HepG2 (cell line): ENCODE measurements around the gene SFXN5. TPM values are rescaled to one million over a fixed set of nuclear protein-coding genes. Genes with fewer than 3 reads are reported as not detected.

ENCODE experiments used
- ESRRA ChIP-seq: sonication (generic); formaldehyde crosslinking; IDR thresholded peaks from 2 replicates; pipeline ENCODE4 v1.5.1; 2020; ENCODE audit warnings: mild to moderate bottlenecking, low read depth, missing genetic modification reagents
- NFYB ChIP-seq: sonication (generic); formaldehyde crosslinking; IDR thresholded peaks from 2 replicates; pipeline ENCODE4 v1.4.0; 2020; ENCODE audit warnings: missing genetic modification reagents
- SP140L ChIP-seq: sonication (generic); formaldehyde crosslinking; IDR thresholded peaks from 2 replicates; pipeline ENCODE4 v1.4.0; 2020; ENCODE audit warnings: missing genetic modification reagents, borderline replicate concordance
- SRSF1 ChIP-seq: fragments of 200-400 bp; formaldehyde crosslinking; optimal IDR thresholded peaks from 2 replicates; pipeline ENCODE3; 2017; ENCODE audit warnings: mild to moderate bottlenecking, low read depth, low read length, moderate library complexity
- ZNF124 ChIP-seq: sonication (generic); formaldehyde crosslinking; IDR thresholded peaks from 2 replicates; pipeline ENCODE4 v1.4.0; 2020; ENCODE audit warnings: missing genetic modification reagents
- ZNF251 ChIP-seq: sonication (generic); formaldehyde crosslinking; IDR thresholded peaks from 2 replicates; pipeline ENCODE4 v1.9.0; 2021; ENCODE audit warnings: mild to moderate bottlenecking, missing genetic modification reagents
- ZNF282 ChIP-seq: fragments of 450-650 bp; IDR thresholded peaks from 2 replicates; pipeline ENCODE4 v1.6.1; 2018; ENCODE audit not compliant: partially characterized antibody
- ZNF501 ChIP-seq: sonication (generic); formaldehyde crosslinking; IDR thresholded peaks from 2 replicates; pipeline ENCODE4 v1.5.1; 2020; ENCODE audit warnings: mild to moderate bottlenecking, moderate library complexity, missing genetic modification reagents
- ZNF530 ChIP-seq: sonication (generic); formaldehyde crosslinking; IDR thresholded peaks from 2 replicates; pipeline ENCODE4 v1.5.0; 2020; ENCODE audit warnings: low read depth, mild to moderate bottlenecking, missing genetic modification reagents
- ZNF713 ChIP-seq: sonication (generic); formaldehyde crosslinking; IDR thresholded peaks from 2 replicates; pipeline ENCODE4 v1.4.0; 2020; ENCODE audit warnings: mild to moderate bottlenecking, missing genetic modification reagents
- ZNF891 ChIP-seq: sonication (generic); formaldehyde crosslinking; IDR thresholded peaks from 2 replicates; pipeline ENCODE4 v1.5.0; 2020; ENCODE audit warnings: mild to moderate bottlenecking, missing genetic modification reagents
- ZSCAN21 ChIP-seq: sonication (generic); formaldehyde crosslinking; IDR thresholded peaks from 2 replicates; pipeline ENCODE4 v1.8.0; 2022; ENCODE audit warnings: mild to moderate bottlenecking, missing genetic modification reagents, moderate library complexity, borderline replicate concordance
- polyA plus RNA-seq, 8 experiments: library from polyadenylated mRNA; depleted of rRNA in 3 of 8; stranded (reverse) in 7 of 8; unstranded in 1 of 8; fragments of >200 nt; fragmentation: Illumina TruSeq in 4 of 8; extraction: Trizol in 4 of 8; gene quantifications; 2 replicates each; pipeline versions ENCODE4 v1.2.1 to v1.2.3, GENCODE V29; 2011 to 2016; ENCODE audit warnings: low read depth in 4 of 8, missing spikeins in 1 of 8, mixed read lengths in 1 of 8; ENCODE audit not compliant: insufficient read depth in 1 of 8
- total RNA-seq, 5 experiments: library from RNA; depleted of rRNA; stranded (reverse); fragments of >200 nt; fragmentation: Illumina TruSeq; extraction: Trizol; gene quantifications; 2 replicates each; pipeline ENCODE4 v1.2.3, GENCODE V29; 2016; ENCODE audit warnings: low read depth in 1 of 5
- TF ChIP-seq, protein P1 (sequence below): sonication (generic); formaldehyde crosslinking; IDR thresholded peaks from 2 replicates; pipeline ENCODE4 v1.4.0; 2020; ENCODE audit warnings: missing genetic modification reagents
- TF ChIP-seq, protein P2 (sequence below), 2 experiments: sonication (generic) in 1 of 2; formaldehyde crosslinking in 1 of 2; IDR thresholded peaks; 2 replicates each; pipeline versions ENCODE4 v1.5.1 to v1.6.1; 2011 to 2020; ENCODE audit warnings: borderline replicate concordance in 1 of 2, low read depth in 1 of 2, low read length in 1 of 2, mild to moderate bottlenecking in 1 of 2, missing genetic modification reagents in 1 of 2, moderate library complexity in 1 of 2
- TF ChIP-seq, protein P3 (sequence below): sonication (generic); formaldehyde crosslinking; IDR thresholded peaks from 2 replicates; pipeline ENCODE4 v1.4.0; 2020; ENCODE audit warnings: missing genetic modification reagents
- TF ChIP-seq, protein P4 (sequence below): sonication (generic); formaldehyde crosslinking; IDR thresholded peaks from 2 replicates; pipeline ENCODE4 v1.4.0; 2020; ENCODE audit warnings: missing genetic modification reagents; ENCODE audit errors: not compliant biosample characterization
- TF ChIP-seq, protein P5 (sequence below): sonication (generic); formaldehyde crosslinking; IDR thresholded peaks from 2 replicates; pipeline ENCODE4 v1.4.0; 2020; ENCODE audit warnings: missing genetic modification reagents, borderline replicate concordance

Gene SFXN5
- total and polyA plus RNA-seq, 2 of the 13 experiments (the other 11 are each of a cell fraction or from before 2014, with no cell fraction given) = 34.9 to 37.4 TPM

DNA sequence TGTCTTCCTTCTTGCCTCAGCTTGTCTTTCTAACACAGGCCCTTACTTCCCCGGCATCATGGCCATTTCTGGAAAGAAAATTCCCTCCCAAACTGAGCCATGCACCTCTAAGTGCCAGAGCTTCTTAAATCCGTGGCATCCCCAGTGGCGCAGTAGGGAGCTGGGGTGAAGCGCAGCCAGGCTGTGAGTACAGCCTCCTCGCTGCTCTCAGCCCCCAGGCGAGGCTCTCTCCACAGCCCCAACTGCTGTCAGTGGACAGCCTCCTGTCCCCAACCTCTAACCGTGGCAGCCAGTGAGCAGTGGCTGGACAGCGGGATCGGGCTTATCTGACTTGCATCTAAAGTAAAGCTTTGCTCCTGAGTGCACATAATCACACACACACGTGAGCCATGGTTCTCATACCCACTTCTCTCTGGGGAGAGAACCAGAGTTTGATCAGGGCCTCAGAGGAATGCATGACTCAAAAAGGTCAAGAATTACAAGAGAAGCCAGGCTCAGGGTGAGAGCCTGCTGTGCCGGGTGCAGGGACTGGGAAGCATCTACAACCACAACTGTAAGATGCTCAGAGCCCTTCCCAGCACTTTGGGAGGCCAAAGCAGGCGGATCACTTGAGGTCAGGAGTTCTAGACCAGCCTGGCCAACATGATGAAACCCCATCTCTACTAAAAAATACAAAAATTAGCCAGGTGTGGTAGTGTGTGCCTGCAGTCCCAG, 50.7 kb downstream of the SFXN5 start (continued):
- TF ChIP-seq, protein P1, sequence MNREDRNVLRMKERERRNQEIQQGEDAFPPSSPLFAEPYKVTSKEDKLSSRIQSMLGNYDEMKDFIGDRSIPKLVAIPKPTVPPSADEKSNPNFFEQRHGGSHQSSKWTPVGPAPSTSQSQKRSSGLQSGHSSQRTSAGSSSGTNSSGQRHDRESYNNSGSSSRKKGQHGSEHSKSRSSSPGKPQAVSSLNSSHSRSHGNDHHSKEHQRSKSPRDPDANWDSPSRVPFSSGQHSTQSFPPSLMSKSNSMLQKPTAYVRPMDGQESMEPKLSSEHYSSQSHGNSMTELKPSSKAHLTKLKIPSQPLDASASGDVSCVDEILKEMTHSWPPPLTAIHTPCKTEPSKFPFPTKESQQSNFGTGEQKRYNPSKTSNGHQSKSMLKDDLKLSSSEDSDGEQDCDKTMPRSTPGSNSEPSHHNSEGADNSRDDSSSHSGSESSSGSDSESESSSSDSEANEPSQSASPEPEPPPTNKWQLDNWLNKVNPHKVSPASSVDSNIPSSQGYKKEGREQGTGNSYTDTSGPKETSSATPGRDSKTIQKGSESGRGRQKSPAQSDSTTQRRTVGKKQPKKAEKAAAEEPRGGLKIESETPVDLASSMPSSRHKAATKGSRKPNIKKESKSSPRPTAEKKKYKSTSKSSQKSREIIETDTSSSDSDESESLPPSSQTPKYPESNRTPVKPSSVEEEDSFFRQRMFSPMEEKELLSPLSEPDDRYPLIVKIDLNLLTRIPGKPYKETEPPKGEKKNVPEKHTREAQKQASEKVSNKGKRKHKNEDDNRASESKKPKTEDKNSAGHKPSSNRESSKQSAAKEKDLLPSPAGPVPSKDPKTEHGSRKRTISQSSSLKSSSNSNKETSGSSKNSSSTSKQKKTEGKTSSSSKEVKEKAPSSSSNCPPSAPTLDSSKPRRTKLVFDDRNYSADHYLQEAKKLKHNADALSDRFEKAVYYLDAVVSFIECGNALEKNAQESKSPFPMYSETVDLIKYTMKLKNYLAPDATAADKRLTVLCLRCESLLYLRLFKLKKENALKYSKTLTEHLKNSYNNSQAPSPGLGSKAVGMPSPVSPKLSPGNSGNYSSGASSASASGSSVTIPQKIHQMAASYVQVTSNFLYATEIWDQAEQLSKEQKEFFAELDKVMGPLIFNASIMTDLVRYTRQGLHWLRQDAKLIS (CRISPR knock-in tag) = no peak
- TF ChIP-seq ZNF251 (CRISPR knock-in tag) = no peak
- peak; percentile 21; the same call in 1 of the 2 replicates for TF ChIP-seq NFYB (CRISPR knock-in tag)
- TF ChIP-seq ZNF530 (CRISPR knock-in tag) = no peak
- TF ChIP-seq, protein P2, sequence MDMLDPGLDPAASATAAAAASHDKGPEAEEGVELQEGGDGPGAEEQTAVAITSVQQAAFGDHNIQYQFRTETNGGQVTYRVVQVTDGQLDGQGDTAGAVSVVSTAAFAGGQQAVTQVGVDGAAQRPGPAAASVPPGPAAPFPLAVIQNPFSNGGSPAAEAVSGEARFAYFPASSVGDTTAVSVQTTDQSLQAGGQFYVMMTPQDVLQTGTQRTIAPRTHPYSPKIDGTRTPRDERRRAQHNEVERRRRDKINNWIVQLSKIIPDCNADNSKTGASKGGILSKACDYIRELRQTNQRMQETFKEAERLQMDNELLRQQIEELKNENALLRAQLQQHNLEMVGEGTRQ (IDR thresholded peaks at IDR 0.05; ENCODE audit: low read depth, low read length) = peak; percentile 57; the same call in 1 of the 2 replicates
- TF ChIP-seq, protein P2 (CRISPR knock-in tag; IDR thresholded peaks at IDR 0.05; ENCODE audit: borderline replicate concordance) = peak; percentile 71
- peak; percentile 77 for TF ChIP-seq ZSCAN21
- TF ChIP-seq SP140L (CRISPR knock-in tag) = no peak
- peak; percentile 88; the same call in 1 of the 2 replicates for TF ChIP-seq ZNF891 (CRISPR knock-in tag)
- TF ChIP-seq SRSF1 = no peak
- TF ChIP-seq ZNF282 = no peak
- TF ChIP-seq ZNF124 (CRISPR knock-in tag) = peak; percentile 50
- 0 out of 2 replicates have a peak, but pooled peaks have one; percentile 25 for TF ChIP-seq ZNF501 (CRISPR knock-in tag)
- TF ChIP-seq ZNF713 (CRISPR knock-in tag) = no peak
- peak; percentile 64; the same call in 1 of the 2 replicates for TF ChIP-seq ESRRA (CRISPR knock-in tag)
- TF ChIP-seq, protein P3, sequence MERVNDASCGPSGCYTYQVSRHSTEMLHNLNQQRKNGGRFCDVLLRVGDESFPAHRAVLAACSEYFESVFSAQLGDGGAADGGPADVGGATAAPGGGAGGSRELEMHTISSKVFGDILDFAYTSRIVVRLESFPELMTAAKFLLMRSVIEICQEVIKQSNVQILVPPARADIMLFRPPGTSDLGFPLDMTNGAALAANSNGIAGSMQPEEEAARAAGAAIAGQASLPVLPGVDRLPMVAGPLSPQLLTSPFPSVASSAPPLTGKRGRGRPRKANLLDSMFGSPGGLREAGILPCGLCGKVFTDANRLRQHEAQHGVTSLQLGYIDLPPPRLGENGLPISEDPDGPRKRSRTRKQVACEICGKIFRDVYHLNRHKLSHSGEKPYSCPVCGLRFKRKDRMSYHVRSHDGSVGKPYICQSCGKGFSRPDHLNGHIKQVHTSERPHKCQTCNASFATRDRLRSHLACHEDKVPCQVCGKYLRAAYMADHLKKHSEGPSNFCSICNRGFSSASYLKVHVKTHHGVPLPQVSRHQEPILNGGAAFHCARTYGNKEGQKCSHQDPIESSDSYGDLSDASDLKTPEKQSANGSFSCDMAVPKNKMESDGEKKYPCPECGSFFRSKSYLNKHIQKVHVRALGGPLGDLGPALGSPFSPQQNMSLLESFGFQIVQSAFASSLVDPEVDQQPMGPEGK (CRISPR knock-in tag) = peak; percentile 55; the same call in 1 of the 2 replicates
- TF ChIP-seq, protein P4, sequence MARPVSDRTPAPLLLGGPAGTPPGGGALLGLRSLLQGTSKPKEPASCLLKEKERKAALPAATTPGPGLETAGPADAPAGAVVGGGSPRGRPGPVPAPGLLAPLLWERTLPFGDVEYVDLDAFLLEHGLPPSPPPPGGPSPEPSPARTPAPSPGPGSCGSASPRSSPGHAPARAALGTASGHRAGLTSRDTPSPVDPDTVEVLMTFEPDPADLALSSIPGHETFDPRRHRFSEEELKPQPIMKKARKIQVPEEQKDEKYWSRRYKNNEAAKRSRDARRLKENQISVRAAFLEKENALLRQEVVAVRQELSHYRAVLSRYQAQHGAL (CRISPR knock-in tag) = no peak
- TF ChIP-seq, protein P5, sequence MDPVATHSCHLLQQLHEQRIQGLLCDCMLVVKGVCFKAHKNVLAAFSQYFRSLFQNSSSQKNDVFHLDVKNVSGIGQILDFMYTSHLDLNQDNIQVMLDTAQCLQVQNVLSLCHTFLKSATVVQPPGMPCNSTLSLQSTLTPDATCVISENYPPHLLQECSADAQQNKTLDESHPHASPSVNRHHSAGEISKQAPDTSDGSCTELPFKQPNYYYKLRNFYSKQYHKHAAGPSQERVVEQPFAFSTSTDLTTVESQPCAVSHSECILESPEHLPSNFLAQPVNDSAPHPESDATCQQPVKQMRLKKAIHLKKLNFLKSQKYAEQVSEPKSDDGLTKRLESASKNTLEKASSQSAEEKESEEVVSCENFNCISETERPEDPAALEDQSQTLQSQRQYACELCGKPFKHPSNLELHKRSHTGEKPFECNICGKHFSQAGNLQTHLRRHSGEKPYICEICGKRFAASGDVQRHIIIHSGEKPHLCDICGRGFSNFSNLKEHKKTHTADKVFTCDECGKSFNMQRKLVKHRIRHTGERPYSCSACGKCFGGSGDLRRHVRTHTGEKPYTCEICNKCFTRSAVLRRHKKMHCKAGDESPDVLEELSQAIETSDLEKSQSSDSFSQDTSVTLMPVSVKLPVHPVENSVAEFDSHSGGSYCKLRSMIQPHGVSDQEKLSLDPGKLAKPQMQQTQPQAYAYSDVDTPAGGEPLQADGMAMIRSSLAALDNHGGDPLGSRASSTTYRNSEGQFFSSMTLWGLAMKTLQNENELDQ (CRISPR knock-in tag) = no peak
